GM12801 (cell line): ENCODE results near the gene RGS12.

Source experiments
- CTCF ChIP-seq: IDR thresholded peaks from one replicate; pipeline ENCODE4 v1.5.1; 2011; ENCODE audit warnings: control low read depth; ENCODE audit not compliant: insufficient read length; ENCODE audit errors: extremely low read depth

The RGS12 gene

DNA sequence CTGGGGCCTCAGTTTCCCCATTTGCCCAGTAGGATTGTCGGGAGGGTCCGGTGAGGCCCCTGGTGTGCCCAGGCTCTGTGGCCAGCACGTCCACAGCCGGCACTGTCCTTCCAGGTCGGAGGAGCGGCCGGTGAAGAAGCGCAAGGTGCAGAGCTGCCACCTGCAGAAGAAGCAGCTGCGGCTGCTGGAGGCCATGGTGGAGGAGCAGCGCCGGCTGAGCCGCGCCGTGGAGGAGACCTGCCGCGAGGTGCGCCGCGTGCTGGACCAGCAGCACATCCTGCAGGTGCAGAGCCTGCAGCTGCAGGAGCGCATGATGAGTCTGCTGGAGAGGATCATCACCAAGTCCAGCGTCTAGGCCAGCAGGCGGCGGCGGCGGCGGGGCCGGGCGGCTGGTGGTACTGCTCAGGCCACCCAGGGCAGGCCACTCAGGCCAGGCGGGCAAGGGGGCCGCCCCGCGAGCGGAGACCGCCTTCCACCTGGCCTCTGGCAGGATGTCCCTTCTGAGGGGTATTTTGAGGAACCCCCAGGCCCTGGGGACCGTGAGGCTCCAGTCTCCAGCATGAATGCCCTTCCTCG, 37.1 kb upstream of the RGS12 start:
- no peak for TF ChIP-seq CTCF

- TF ChIP-seq CTCF, result no peak
Observed at GRCh38 chr4:3256230-3257102, 36.4 kb upstream of the RGS12 start.

DNA sequence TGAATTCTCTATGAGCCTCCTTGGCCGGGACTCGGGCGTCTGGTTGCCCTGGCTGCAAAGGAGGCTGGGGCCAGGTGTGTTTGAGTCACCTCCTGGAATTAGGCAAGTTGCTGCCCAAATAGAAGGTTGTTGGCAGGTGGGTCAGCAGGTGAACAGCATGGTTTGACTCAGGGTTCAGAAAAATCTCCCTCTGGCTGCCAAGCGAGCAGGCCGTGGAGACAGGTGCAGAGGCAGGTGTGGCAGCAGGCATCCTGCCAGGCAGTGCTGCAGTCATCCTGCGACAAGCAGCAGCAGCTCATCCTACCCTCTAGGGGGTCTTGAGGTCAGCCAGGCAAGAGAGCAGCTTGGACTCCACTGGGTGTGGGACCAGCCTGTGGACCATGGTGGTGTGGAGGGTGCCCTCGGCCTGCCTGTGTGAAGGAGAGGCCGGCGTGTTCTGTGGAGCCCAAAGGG, 35.7 kb upstream of the RGS12 start:
- no peak for TF ChIP-seq CTCF

GRCh38 chr4:3257556-3258482, 35.0 kb upstream of the RGS12 start:
- no peak for TF ChIP-seq CTCF

DNA sequence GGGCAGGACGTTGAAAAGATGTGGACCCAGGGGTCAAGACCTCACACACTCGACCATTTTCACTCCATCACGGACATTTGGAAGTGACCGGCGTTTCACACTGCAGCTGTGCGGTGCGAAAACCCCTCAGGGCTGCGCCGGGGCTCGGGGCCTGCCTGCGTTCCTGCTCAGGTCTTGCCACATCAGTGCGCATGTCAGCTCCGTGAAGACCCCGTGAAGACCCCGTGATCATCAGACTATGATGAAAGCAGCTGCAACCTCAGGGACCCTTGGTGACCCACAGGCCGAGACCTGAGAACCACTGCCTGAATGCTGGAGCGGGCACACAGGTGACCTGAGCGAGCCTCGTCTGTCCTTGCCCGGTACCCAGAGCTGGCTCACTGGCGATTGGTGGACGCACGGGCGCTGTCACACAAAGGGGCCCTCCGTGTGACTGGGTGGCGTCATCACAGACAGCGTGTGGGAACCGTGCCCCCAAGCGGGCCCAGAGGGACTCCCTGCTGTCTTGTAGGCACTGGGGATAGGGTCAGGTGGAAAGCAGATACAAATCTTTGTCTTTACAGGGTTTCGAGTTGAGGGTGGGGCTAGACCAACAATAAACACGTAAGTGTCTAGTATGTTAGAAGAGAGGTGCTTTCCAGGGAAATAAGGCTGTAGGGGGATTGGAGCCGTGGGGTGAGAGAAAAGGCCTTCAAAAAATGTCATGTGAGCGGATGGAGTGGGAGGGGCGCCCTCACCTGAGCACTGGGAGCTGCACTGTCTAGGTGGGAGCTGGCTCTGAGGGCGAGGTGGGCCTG, 31.2 kb upstream of the RGS12 start:
- no peak for TF ChIP-seq CTCF

DNA sequence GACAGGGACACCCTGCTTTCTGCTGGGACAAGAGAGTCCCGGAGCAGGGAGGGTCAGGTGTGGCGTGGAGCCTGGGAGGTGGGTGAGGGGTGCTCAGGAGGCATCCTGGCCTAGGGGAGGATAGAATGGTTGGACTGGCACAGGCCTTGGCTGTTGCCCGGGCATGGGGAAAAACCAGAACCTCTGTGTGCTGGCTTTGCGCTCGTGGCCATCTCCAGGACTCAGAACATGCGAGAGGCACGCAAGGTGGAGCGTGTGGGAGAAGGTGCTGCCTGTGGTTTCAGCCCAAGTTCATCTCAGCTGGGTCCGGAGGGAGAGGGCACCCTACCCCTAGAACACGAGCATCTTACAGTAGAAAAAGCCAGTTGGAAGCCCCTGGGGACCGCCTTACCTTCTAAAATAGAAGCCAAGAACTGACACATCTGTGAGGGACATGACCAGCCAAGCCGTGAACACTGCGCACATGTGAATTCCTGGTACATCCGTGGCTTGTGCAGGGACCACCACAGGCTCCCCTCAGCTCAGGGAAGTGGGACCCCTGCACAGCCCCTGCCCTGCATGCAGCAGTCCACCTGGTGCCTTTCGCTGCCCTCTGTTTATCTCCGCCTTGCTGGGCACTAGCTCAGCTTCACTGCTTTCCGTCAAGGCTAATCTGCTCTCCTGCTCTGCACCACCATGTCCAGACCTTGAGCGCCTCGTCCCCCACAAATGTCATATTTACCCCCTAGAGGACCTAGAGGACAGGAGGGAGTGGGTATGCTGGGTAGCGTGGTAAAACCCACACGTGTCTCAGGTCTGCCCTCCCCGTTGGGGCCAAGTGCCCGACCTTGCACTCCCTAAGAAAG, 30.4 kb upstream of the RGS12 start:
- TF ChIP-seq CTCF, result no peak
